H1 (cell line): Measurements from ENCODE around the gene TBC1D23. TPM values are rescaled to one million over a fixed set of nuclear protein-coding genes. Genes with fewer than 3 reads are reported as not detected.

Experiments
- CTCF ChIA-PET: fragments of 300-600 bp; sonication (Branson Sonifier 250); formaldehyde crosslinking; loops from one replicate; lab custom pipeline; 2021; ENCODE audit not compliant: partially characterized antibody; lab: Charles Lee
- POLR2A ChIA-PET: fragments of 300-600 bp; sonication (Branson Sonifier 250); formaldehyde crosslinking; loops from one replicate; lab custom pipeline; 2021; ENCODE audit warnings: inconsistent platforms; ENCODE audit not compliant: partially characterized antibody; lab: Charles Lee
- DNase-seq, 2 experiments: peaks; one replicate each; pipeline versions ENCODE4 v3.0.0 to v3.0.0-alpha.2; 2010 to 2022; ENCODE audit warnings: low spot score in 2 of 2, low read depth in 1 of 2, mixed read lengths in 1 of 2
- FAIRE-seq: peaks from 2 replicates; lab custom pipeline; 2011; peaks lifted over from hg19 to GRCh38; lab: Jason Lieb, UNC
- H2AFZ ChIP-seq: 2 replicates; pipeline ENCODE4 v1.8.1; 2012; ENCODE audit warnings: low read length, inconsistent platforms
- H2AK5ac ChIP-seq: 2 replicates; pipeline ENCODE4 v1.6.1; 2013; ENCODE audit warnings: low read depth, low read length
- H2BK120ac ChIP-seq: replicated peaks from 2 replicates; pipeline ENCODE3; 2013; ENCODE audit warnings: low read depth, low read length, inconsistent platforms
- H2BK12ac ChIP-seq: 2 replicates; pipeline ENCODE4 v1.6.1; 2013; ENCODE audit warnings: low read depth, low read length
- H2BK15ac ChIP-seq: 2 replicates; pipeline ENCODE4 v1.6.1; 2013; ENCODE audit warnings: low read length
- H2BK20ac ChIP-seq: 2 replicates; pipeline ENCODE4 v1.6.1; 2013; ENCODE audit warnings: low read length
- H2BK5ac ChIP-seq: 2 replicates; pipeline ENCODE4 v1.6.1; 2013; ENCODE audit warnings: low read depth, low read length
- H3K14ac ChIP-seq: 2 replicates; pipeline ENCODE4 v1.6.1; 2013; ENCODE audit warnings: inconsistent platforms; ENCODE audit not compliant: insufficient read length
- H3K18ac ChIP-seq: 2 replicates; pipeline ENCODE4 v1.6.1; 2013; ENCODE audit warnings: low read length; ENCODE audit errors: extremely low read depth
- H3K23ac ChIP-seq: 2 replicates; pipeline ENCODE4 v1.6.1; 2013; ENCODE audit warnings: inconsistent platforms; ENCODE audit not compliant: insufficient read length
- H3K23me2 ChIP-seq: 2 replicates; pipeline ENCODE4 v1.6.1; 2013; ENCODE audit warnings: low read depth, low read length
- H3K27ac ChIP-seq: 2 replicates; pipeline ENCODE4 v1.6.1; 2011; ENCODE audit warnings: low read depth, low read length, inconsistent platforms
- H3K27me3 ChIP-seq, 4 experiments: replicated peaks in 1 of 4; 1 replicate in 1 of 4; 2 replicates in 3 of 4; pipeline versions ENCODE4 v1.6.1 to v1.8.1; 2011 to 2013; ENCODE audit warnings: low read length in 3 of 4, mild to moderate bottlenecking in 3 of 4, inconsistent platforms in 2 of 4, mixed read lengths in 2 of 4, moderate library complexity in 1 of 4; ENCODE audit not compliant: control insufficient read depth in 3 of 4, insufficient read depth in 3 of 4; ENCODE audit errors: extremely low read depth in 1 of 4
- H3K36me3 ChIP-seq, 4 experiments: 2 replicates each; pipeline versions ENCODE4 v1.6.1 to v1.8.1; 2011 to 2013; ENCODE audit warnings: mild to moderate bottlenecking in 4 of 4, low read length in 3 of 4, moderate library complexity in 2 of 4, control low read depth in 1 of 4, inconsistent platforms in 1 of 4; ENCODE audit not compliant: insufficient read depth in 4 of 4, control insufficient read depth in 2 of 4
- H3K4ac ChIP-seq: replicated peaks from 2 replicates; pipeline ENCODE3; 2013; ENCODE audit warnings: low read length, low read depth, mixed read lengths, inconsistent platforms; ENCODE audit not compliant: insufficient read length
- H3K4me1 ChIP-seq, 4 experiments: replicated peaks in 1 of 4; 1 replicate in 1 of 4; 2 replicates in 3 of 4; pipeline versions ENCODE4 v1.6.1 to v1.8.1; 2011 to 2013; ENCODE audit warnings: low read length in 3 of 4, inconsistent platforms in 2 of 4, mixed read lengths in 1 of 4; ENCODE audit not compliant: insufficient read depth in 4 of 4, control insufficient read depth in 3 of 4
- H3K4me2 ChIP-seq, 2 experiments: 2 replicates each; pipeline versions ENCODE4 v1.6.1 to v1.8.1; 2011 to 2013; ENCODE audit warnings: low read depth in 2 of 2, low read length in 2 of 2, control low read depth in 1 of 2, inconsistent platforms in 1 of 2, mild to moderate bottlenecking in 1 of 2; ENCODE audit not compliant: insufficient read depth in 1 of 2
- H3K4me3 ChIP-seq, 4 experiments: fragments of 200-600, 300-600 bp in 1 of 4; sonication (generic), shearing (Covaris generic), sonication (Bioruptor Twin) in 1 of 4; 2 replicates each; pipeline versions ENCODE4 v1.5.1 to v1.8.1; 2011 to 2016; ENCODE audit warnings: low read length in 4 of 4, low read depth in 3 of 4, control low read depth in 2 of 4, inconsistent platforms in 2 of 4, mild to moderate bottlenecking in 2 of 4, mixed read lengths in 1 of 4, moderate library complexity in 1 of 4; ENCODE audit not compliant: insufficient read depth in 2 of 4; ENCODE audit errors: extremely low read depth in 1 of 4
- H3K56ac ChIP-seq: replicated peaks from 2 replicates; pipeline ENCODE3; 2013; ENCODE audit warnings: low read depth, mild to moderate bottlenecking, mixed read lengths, low read length, inconsistent platforms; ENCODE audit not compliant: insufficient read length
- H3K79me1 ChIP-seq: 2 replicates; pipeline ENCODE4 v1.6.1; 2013; ENCODE audit warnings: low read depth, low read length, control low read depth
- H3K79me2 ChIP-seq, 2 experiments: 2 replicates each; pipeline versions ENCODE4 v1.6.1 to v1.8.1; 2012 to 2013; ENCODE audit warnings: low read length in 2 of 2, mild to moderate bottlenecking in 2 of 2, inconsistent platforms in 1 of 2; ENCODE audit not compliant: insufficient read depth in 2 of 2, control insufficient read depth in 1 of 2
- H3K9ac ChIP-seq, 4 experiments: replicated peaks in 1 of 4; 1 replicate in 1 of 4; 2 replicates in 3 of 4; pipeline versions ENCODE4 v1.6.1 to v1.8.1; 2011 to 2013; ENCODE audit warnings: low read depth in 3 of 4, low read length in 3 of 4, control low read depth in 2 of 4, mild to moderate bottlenecking in 2 of 4, moderate library complexity in 2 of 4, inconsistent platforms in 1 of 4; ENCODE audit errors: extremely low read depth in 1 of 4
- H3K9me3 ChIP-seq, 2 experiments: 2 replicates each; pipeline versions ENCODE4 v1.6.1 to v1.8.1; 2012 to 2013; ENCODE audit warnings: mild to moderate bottlenecking in 2 of 2, moderate library complexity in 2 of 2, control low read depth in 1 of 2, inconsistent platforms in 1 of 2, low read depth in 1 of 2, low read length in 1 of 2, mixed read lengths in 1 of 2; ENCODE audit not compliant: insufficient read depth in 2 of 2
- H4K20me1 ChIP-seq, 2 experiments: replicated peaks in 1 of 2; 2 replicates each; pipeline versions ENCODE3 to v1.8.1; 2011 to 2013; ENCODE audit warnings: inconsistent platforms in 2 of 2, low read length in 2 of 2, mild to moderate bottlenecking in 1 of 2; ENCODE audit not compliant: insufficient read depth in 2 of 2, control insufficient read depth in 1 of 2
- H4K5ac ChIP-seq: 2 replicates; pipeline ENCODE4 v1.6.1; 2013; ENCODE audit warnings: low read length, low read depth, mixed read lengths, inconsistent platforms; ENCODE audit not compliant: insufficient read length
- H4K8ac ChIP-seq: 2 replicates; pipeline ENCODE4 v1.8.0; 2013; ENCODE audit warnings: mild to moderate bottlenecking, moderate library complexity, low read length, inconsistent platforms; ENCODE audit not compliant: insufficient read depth; ENCODE audit errors: extremely low read depth
- H4K91ac ChIP-seq: replicated peaks from 2 replicates; pipeline ENCODE3; 2013; ENCODE audit warnings: low read length, mixed read lengths, inconsistent platforms; ENCODE audit not compliant: insufficient read length
- POLR2AphosphoS5 ChIP-seq: IDR thresholded peaks from 2 replicates; pipeline ENCODE4 v1.6.1; 2011; ENCODE audit warnings: low read depth, low read length
- SRF ChIP-seq: IDR thresholded peaks from 2 replicates; pipeline ENCODE4 v1.6.1; 2011; ENCODE audit warnings: mild to moderate bottlenecking, low read depth, low read length, moderate library complexity
- WGBS, 2 experiments: shearing (Covaris generic) in 1 of 2; methylation state at CpG; one replicate each; pipeline versions ENCODE4 v1.1.6 to v1.1.7; 2013 to 2015; ENCODE audit warnings: low lambda C conversion rate in 2 of 2, mixed read lengths in 2 of 2, inconsistent platforms in 1 of 2, low coverage in 1 of 2, missing lambda C conversion rate in 1 of 2; ENCODE audit not compliant: insufficient replicate concordance in 2 of 2, insufficient coverage in 1 of 2, insufficient read length in 1 of 2; ENCODE audit errors: extremely low coverage in 1 of 2, missing lambda C conversion rate in 1 of 2; 5-methylcytosine and 5-hydroxymethylcytosine counted together
- polyA plus RNA-seq, 7 experiments: library from polyadenylated mRNA; depleted of rRNA in 3 of 7; stranded (reverse) in 5 of 7; unstranded in 2 of 7; fragments of >200 nt in 5 of 7; fragments of 200-250 nt in 2 of 7; gene quantifications; 1 replicate in 5 of 7; 2 replicates in 1 of 7; 4 replicates in 1 of 7; pipeline versions ENCODE4 v1.2.1 to v1.2.3, GENCODE V29; 2011 to 2013; ENCODE audit warnings: missing spikeins in 2 of 7, mixed read lengths in 2 of 7
- total RNA-seq: library from RNA; stranded (reverse); fragmentation: NEBNext Ultra II Directional; extraction: Animal tissue kit (Norgen Biotek cat#: 25700); gene quantifications from 2 replicates; pipeline ENCODE4 v1.2.1, GENCODE V29; 2021

The TBC1D23 gene
- total and polyA plus RNA-seq, 2 of the 8 experiments (the other 6 are each of a cell fraction or from before 2014, with no cell fraction given): 6.4 to 29.3 TPM

DNA sequence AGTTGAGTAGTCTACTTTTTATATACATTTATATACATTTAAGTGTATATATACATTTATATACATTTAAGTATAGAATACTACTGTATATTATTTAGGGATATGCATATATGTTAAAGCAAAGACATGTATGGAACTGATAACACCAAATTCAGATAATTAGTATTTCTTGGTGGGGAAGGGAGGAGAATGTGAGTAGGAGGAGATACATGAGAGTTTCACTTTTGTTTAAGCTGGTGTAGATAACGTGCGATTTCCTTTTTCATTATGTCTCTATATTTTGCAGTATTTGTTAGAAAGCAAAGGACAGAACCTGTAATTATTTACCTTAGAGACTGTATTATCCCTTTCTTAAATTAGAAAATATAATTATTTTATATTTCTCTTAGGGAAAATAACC, 57.1 kb downstream of the TBC1D23 start:
- Histone ChIP-seq H2BK20ac (no peak overlapping the region), H3K4me1 (no peaks in the 10 kb centered on the region), H3K27ac (no peak overlapping the region), H3K79me1 (no peaks in the 10 kb centered on the region), H3K4me3 (no peak overlapping the region), H3K4me2 (no peak overlapping the region), H3K18ac (no peak overlapping the region), H4K8ac (no peak overlapping the region), H2AFZ (no peak overlapping the region), H2BK15ac (no peak overlapping the region), H3K23me2 (no peaks in the 10 kb centered on the region), H3K14ac (no peak overlapping the region), H3K27me3 (no peaks in the 10 kb centered on the region), H3K9me3 (no peaks in the 10 kb centered on the region), H3K23ac (no peak overlapping the region), H2BK120ac (no peak overlapping the region)
- POLR2A ChIA-PET: no interaction called here
- FAIRE-seq: no peak
- no peak for DNase-seq
- TF ChIP-seq POLR2AphosphoS5 (no peak), SRF (no peak)
- TF ChIP-seq, all 59 proteins: peak for 0
- Histone ChIP-seq H4K20me1 (no peaks in the 10 kb centered on the region), H3K4ac (no peak overlapping the region), H3K56ac (no peak overlapping the region), H2AK5ac (no peak overlapping the region), H4K91ac (no peak overlapping the region), H2BK5ac (no peak overlapping the region), H4K5ac (no peak overlapping the region), H3K9ac (no peak overlapping the region), H3K36me3 (peaks cover 0 to 3% (median 0%) of the 10 kb centered on the region in 4 experiments; a peak in 1 of 8 replicates), H3K79me2 (no peaks in the 10 kb centered on the region), H2BK12ac (no peak overlapping the region)
- WGBS, 2 experiments: 98% methylated on average over 2 of the region's 2 CpGs; no CpG with 5 or more reads in 1 of the 2 experiments
- CTCF ChIA-PET: interaction anchor here (1.1 to 1.6 kb wide), 4 partner anchors 25 to 274 kb away, joined by 3 to 6 read pairs (median 4); partner anchors contain the start of gene LNP1
